GM18502 (cell line): ENCODE results near the gene ZFP36.
A peak's percentile ranks its signal among the peaks of the same experiment; 100 is the strongest.
"Not testable (repeated sequence)": the region's sequence is repeated elsewhere in the genome, so short reads cannot be mapped to it uniquely, and the experiment has no call there.

ENCODE experiments used
- ATAC-seq: cut with Tn5 transposase; IDR thresholded peaks from one replicate; pipeline ENCODE4 v1.9.1; 2021; ENCODE audit warnings: mild to moderate bottlenecking; ENCODE audit not compliant: unreplicated experiment, poor library complexity

Gene ZFP36

DNA sequence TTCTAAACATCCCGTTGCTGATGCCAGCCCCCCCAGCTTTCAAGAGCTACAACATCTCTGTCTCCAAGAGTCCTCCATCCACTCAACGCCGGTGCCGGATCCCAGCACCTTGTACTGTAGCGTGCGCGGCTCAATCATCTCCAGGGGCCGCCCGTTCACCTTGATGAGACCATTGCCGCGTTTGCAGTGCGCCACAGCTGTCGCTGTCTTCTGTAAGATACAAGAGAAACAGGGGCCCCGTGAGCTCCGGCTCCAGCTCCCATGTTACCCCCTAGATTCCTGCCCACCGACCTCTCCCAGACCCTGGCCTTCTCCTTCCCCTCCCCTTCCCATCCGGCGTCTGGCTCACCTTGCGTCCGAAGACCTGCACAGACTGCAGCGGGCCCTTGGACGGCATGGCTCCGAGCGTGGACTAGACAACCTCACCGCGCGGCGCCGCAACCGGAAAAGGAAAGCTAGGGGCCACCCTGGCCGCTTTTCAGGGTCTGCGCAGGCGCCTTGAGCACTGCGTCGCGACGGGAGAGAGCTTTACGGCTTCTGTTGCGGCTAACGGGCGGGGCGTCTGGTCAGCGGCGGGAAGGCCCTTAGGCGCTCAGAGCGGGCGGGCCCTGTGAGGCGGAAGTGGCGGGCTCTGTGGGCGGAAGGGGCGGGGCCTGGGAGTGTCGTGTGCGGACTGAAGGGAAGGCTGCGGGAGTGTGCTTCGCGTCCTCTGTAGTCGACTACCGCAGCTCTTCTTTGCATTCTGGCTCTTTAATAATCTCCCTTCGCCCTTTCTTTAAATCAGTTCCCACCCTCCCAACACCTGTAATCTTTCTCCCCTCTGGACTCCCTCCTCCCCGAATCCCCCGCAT, 29.1 kb downstream of the ZFP36 start, which contains the start of gene RPS16:
Gene RPS16, minus strand, starts transcription at position 451 of the 851 bp plus-strand sequence. Its CDS starts 54 bp downstream, at position 397.
- ATAC-seq = peak; percentile 71

DNA sequence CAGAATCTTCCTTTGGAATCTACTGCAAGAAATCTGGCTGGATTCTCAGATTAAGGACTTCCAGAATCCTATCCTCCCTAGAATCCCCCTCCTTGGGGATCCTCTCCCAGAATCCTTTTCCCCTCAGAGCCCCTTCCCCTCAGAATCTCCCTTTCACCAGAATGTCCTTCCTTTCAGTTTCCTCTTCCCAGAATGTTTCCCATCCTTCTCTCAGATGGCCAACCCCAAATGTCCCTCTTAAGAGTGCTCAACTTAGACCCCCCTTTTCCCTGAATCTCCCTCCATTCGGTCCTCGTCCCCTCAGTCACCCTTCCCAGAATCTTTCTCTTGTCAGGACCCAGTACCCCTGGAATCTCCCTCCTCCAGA, 29.7 kb downstream of the ZFP36 start:
- no peak for ATAC-seq

DNA sequence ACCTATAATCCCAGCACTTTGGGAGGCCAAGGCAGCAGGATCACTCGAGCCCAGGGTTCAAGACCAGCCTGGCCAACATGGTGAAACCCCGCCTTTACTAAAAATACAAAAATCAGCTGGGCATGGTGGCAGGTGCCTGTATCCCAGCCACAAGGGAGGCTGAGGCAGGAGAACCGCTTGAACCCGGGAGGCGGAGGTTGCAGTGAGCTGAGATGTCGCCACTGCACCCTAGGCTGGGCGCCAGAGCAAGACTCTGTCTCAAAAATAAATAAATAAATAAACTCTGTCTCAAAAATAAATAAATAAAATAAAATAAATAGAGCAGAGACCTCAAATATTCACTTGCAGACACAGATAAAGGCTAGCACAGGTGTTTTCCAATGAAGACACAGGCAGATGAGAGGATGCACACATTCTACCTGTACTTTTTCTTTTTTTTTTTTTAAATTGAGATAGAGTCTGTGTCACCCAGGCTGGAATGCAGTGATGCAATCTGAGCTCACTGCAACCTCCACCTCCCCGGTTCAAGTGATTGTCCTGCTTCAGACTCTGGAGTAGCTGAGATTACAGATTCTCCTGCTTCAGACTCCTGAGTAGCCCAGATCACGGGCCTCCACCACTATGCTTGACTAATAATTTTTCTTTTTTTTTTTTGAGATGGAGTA, 31.8 kb downstream of the ZFP36 start:
- ATAC-seq = no peak

DNA sequence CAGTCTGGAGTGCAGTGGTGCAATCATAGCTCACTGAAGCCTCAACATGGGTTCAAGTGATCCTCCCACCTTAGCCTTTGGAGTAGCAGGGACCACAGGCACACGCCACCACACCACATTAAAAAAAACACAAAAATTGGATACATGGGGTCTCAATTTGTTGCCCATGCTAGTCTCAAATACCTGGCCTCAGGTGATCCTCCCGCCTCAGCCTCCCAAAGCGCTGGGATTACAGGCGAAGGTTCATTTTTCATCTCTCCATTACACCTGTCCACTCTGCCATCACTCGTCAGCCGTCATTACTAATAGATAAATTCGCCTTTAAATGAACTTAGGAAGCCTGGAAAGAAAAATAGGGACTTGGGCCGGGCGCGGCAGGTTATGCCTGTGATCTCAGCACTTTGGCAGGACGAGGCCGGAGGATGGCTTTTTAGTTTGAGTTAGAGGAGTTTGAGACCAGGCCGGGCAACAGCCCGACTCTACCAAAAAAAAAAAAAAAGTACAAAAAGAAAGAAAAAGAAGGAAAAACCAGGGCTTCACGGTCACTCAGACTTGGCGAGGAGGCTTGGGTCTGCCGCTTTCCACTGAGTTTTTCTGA, 38.0 kb downstream of the ZFP36 start:
- no peak for ATAC-seq

DNA sequence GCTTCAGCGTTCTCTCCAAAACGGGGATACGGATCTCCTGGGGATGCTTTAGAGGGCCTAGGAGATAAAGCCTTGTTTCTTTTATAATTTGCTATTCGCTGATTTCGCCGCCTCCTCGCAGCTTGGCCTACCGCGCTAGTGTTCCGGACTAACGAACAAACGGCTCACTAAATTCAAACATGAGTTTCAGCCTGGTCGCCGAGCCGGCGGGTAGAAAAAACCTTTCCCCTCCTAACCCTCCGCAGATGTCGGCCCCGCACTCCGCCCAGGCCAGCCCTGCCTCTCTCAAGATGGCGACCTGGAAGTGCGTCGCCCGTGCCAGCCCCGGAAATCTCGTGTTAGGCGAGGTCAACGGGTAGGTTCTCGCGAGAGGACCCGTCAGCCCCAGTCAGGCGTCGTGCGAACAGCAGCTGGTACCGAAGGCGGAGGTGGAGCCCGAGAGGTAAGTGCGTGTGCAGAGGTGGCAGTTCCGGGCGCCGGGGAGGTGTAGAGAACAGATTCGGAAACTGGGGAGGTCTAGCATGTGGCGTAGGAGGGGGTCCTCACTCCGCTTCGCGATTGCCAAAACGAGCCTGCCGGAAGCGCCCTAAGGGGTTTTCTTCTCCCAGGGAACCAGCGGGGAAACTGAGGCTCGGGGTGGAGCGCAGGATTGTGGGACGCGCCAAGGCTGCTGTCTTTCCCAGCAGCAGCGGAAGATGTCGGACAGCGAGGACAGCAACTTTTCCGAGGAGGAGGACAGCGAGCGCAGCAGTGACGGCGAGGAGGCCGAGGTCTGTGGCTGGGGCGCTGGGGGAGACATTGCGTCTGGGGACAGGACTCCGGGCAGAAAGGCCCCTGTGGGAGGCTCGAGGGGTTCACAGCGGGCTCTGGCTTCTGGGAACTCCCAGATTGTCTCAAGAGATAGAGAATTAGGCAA, 38.8 kb downstream of the ZFP36 start, which contains the start of gene SUPT5H:
Gene SUPT5H, plus strand, starts transcription at position 387 of the 916 bp plus-strand sequence. Its CDS starts 309 bp downstream, at position 696.
- ATAC-seq = peak; percentile 89

- ATAC-seq = no peak
Measured at GRCh38 chr19:39446365-39447084, 39.9 kb downstream of the ZFP36 start.

DNA sequence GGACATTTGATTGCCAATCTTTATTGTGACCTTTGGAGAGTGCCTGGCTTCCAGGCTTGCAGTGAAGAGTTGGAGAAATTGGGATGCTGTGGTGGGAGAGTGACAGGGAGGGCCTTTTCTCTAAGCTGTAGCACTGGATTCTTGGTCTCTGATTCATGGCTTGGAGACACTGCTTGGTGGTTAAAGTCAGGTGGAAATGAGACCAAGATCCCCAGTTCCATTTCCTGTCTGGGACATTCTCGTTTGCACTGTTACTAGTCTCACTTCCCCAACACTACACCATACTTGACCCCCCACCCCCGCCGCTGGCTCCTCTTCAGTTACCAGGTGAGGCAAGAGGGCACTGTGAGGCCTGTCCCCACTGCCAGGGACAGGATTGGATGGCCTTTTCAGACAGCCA, 41.6 kb downstream of the ZFP36 start:
- ATAC-seq = no peak

DNA sequence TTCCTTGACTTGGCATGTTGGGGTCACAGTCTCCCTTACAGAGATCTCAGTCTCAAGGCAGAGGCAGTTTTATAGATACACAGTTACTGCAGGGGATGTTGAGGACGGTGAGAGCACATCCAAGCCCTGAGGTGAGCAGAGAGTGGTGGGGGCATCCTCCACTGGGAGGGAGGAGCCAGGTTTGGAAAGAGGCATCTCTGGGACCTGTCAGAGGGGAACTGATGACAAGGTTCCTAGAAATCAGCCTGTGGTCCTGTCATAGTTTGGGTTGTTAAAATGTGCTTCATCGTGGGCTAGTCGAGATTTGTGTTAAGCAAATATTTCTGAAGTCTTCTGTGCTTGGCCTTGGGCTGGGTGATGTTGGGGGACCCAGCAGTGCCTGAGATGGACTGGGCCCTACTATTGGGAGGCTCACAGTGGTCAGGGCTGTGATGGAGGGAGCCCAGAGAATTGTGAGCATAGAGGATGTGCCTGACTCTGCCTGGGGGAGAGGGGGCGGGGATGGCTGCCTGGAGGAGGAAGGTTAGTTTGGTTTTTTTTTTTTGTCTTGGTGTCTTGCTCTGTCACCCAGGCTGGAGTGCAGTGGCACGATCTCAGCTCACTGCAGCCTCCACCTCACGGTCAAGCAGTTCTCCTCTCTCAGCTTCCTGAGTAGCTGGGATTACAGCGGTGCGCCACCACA, 42.6 kb downstream of the ZFP36 start:
- ATAC-seq = no peak

DNA sequence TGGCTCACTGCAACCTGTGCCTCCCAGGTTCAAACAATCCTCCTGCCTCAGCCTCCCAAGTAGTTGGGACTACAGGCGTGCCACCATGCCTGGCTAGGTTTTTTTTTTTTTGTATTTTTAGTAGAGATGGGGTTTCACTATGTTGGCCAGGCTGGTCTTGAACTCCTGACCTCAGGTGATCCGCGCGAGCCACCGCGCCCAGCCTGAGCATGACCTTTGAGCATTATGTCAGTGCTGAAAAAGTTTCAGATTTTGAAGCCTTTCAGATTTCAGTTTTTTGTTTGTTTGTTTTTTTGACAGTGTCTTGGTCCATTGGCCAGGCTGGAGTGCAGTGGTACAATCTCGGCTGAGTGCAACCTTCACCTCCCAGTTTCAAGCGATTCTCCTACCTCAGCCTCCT, 44.6 kb downstream of the ZFP36 start:
- not testable (repeated sequence) for ATAC-seq
